Measurements from ENCODE around the gene CFAP97D2.
"Not testable (repeated sequence)": the region's sequence is repeated elsewhere in the genome, so short reads cannot be mapped to it uniquely, and the experiment has no call there.

The CFAP97D2 gene

GRCh38 chr13:114179087-114179658 lies at the start of gene CFAP97D2:
Gene CFAP97D2, plus strand, starts transcription at chr13:114179257. Its CDS starts 74 bp downstream, at chr13:114179331.
- no peak for DNase-seq

GRCh38 chr13:114129649-114130062 lies 49.4 kb upstream of the CFAP97D2 start:
- peak; percentile 59 for DNase-seq

GRCh38 chr13:114130131-114130836 lies 48.8 kb upstream of the CFAP97D2 start:
- DNase-seq = no peak

- peak; percentile 61 for DNase-seq
Measured at GRCh38 chr13:114130837-114131582, 48.0 kb upstream of the CFAP97D2 start.

- DNase-seq = peak; percentile 34
Measured at GRCh38 chr13:114131583-114132418, 47.3 kb upstream of the CFAP97D2 start.

- peak; percentile 58 for DNase-seq
Measured at GRCh38 chr13:114132419-114133121, 46.5 kb upstream of the CFAP97D2 start, which contains the start of gene RASA3. Gene RASA3, minus strand, starts transcription at chr13:114132623. Its CDS starts 134 bp downstream, at chr13:114132489.

- not testable (repeated sequence) for DNase-seq
Measured at GRCh38 chr13:114133126-114133525, 45.9 kb upstream of the CFAP97D2 start.

GRCh38 chr13:114133552-114133951 lies 45.5 kb upstream of the CFAP97D2 start:
- not testable (repeated sequence) for DNase-seq

- DNase-seq = no peak
Measured at GRCh38 chr13:114134111-114134943, 44.7 kb upstream of the CFAP97D2 start.

GRCh38 chr13:114134944-114135610 lies 44.0 kb upstream of the CFAP97D2 start:
- no peak for DNase-seq

- no peak for DNase-seq
Measured at GRCh38 chr13:114135731-114136171, 43.3 kb upstream of the CFAP97D2 start.

GRCh38 chr13:114136576-114136975 lies 42.5 kb upstream of the CFAP97D2 start:
- DNase-seq = no peak

- DNase-seq = no peak
Measured at GRCh38 chr13:114140131-114140905, 38.7 kb upstream of the CFAP97D2 start.

- no peak for DNase-seq
Measured at GRCh38 chr13:114140906-114141250, 38.2 kb upstream of the CFAP97D2 start.

- DNase-seq = no peak
Measured at GRCh38 chr13:114141261-114141996, 37.6 kb upstream of the CFAP97D2 start.

- no peak for DNase-seq
Measured at GRCh38 chr13:114142137-114142550, 36.9 kb upstream of the CFAP97D2 start.

GRCh38 chr13:114142640-114143490 lies 36.2 kb upstream of the CFAP97D2 start:
- peak; percentile 62 for DNase-seq
